H1 (cell line): Measurements from ENCODE around the gene PLCB2.

Experiments
- POLR2A ChIP-seq, 2 experiments: IDR thresholded peaks; 1 replicate in 1 of 2; 2 replicates in 1 of 2; pipeline ENCODE4 v1.6.1; 2011; ENCODE audit warnings: low read depth in 2 of 2, low read length in 2 of 2, mild to moderate bottlenecking in 2 of 2; ENCODE audit errors: control extremely low read depth in 1 of 2
- SP2 ChIP-seq: IDR thresholded peaks from 2 replicates; pipeline ENCODE4 v1.6.1; 2012; ENCODE audit warnings: mild to moderate bottlenecking, low read length, inconsistent platforms
- TCF12 ChIP-seq: IDR thresholded peaks from 2 replicates; pipeline ENCODE4 v1.6.1; 2011; ENCODE audit warnings: low read depth, mild to moderate bottlenecking, low read length
- TF ChIP-seq, protein P1 (sequence below): IDR thresholded peaks from 2 replicates; pipeline ENCODE4 v1.6.1; 2012; ENCODE audit warnings: inconsistent platforms
- TF ChIP-seq, protein P2 (sequence below), 3 experiments: IDR thresholded peaks; 1 replicate in 2 of 3; 2 replicates in 1 of 3; pipeline versions ENCODE4 v1.5.1 to v1.6.1; 2011; ENCODE audit warnings: low read length in 3 of 3, mild to moderate bottlenecking in 3 of 3, inconsistent platforms in 2 of 3, low read depth in 1 of 3, moderate library complexity in 1 of 3; ENCODE audit not compliant: insufficient read depth in 1 of 3; ENCODE audit errors: control extremely low read depth in 1 of 3

DNA sequence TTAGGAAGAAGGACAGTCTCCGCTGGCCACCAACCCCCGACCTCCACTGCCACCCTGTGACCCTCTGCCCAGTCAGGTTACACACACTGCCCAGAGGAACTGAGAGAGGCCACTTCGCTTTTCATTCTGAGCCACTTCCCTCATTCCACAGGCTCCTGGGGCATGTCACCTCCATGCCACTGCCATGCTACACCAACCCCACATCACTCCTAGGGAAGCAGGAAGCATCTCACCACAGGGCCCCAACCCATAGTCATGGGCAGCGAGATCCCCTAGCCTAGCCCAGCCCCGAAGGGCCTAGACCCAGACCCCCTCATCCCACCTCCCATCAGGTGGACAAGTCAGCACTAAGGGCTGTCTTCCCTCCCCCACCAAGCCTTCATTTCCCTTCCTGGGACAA lies 1.4 kb downstream of the PLCB2 start:
- TF ChIP-seq POLR2A (IDR thresholded peaks at IDR 0.05; ENCODE audit: control extremely low read depth in 1 of 2, low read depth in 2 of 2, low read length in 2 of 2) (no peak), SP2 (no peak), TCF12 (no peak)
- TF ChIP-seq, protein P1, sequence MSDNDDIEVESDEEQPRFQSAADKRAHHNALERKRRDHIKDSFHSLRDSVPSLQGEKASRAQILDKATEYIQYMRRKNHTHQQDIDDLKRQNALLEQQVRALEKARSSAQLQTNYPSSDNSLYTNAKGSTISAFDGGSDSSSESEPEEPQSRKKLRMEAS: no peak
- TF ChIP-seq, protein P2, sequence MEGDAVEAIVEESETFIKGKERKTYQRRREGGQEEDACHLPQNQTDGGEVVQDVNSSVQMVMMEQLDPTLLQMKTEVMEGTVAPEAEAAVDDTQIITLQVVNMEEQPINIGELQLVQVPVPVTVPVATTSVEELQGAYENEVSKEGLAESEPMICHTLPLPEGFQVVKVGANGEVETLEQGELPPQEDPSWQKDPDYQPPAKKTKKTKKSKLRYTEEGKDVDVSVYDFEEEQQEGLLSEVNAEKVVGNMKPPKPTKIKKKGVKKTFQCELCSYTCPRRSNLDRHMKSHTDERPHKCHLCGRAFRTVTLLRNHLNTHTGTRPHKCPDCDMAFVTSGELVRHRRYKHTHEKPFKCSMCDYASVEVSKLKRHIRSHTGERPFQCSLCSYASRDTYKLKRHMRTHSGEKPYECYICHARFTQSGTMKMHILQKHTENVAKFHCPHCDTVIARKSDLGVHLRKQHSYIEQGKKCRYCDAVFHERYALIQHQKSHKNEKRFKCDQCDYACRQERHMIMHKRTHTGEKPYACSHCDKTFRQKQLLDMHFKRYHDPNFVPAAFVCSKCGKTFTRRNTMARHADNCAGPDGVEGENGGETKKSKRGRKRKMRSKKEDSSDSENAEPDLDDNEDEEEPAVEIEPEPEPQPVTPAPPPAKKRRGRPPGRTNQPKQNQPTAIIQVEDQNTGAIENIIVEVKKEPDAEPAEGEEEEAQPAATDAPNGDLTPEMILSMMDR (IDR thresholded peaks at IDR 0.05; ENCODE audit: control extremely low read depth in 1 of 3, insufficient read depth in 1 of 3, low read depth in 1 of 3, low read length in 3 of 3): no peak
